ENCODE measurements around the gene FARS2. TPM values are rescaled to one million over a fixed set of nuclear protein-coding genes. Genes with fewer than 3 reads are reported as not detected.

FARS2 gene
- total and polyA plus RNA-seq, 9 of the 15 experiments (the other 6 are each of a cell fraction or from before 2014, with no cell fraction given) = 16.5 to 62.2 (median 27.0) TPM

DNA sequence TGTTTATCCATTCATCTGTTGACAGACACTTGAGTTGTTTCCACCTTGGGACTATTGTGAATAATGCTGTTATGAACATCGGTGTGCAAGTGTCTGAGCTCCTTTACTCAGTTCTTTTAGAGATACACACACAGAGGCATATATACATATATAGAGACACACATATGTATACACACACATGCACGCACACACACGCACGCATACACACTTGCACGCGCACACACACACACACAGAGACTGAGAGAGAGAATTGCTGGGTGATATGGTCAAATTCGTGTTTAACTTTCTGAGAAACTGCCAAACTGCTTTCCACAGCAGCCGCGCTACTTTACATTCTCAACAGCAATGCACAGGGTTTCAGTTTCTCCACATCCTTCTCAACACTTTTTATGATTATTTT lies 273.3 kb downstream of the FARS2 start:
- no peaks in the 10 kb centered on the region for H3K9me3 ChIP-seq (replicated peaks; ENCODE audit: control insufficient read depth, insufficient read depth, low read depth, low read length)
- H3K27me3 ChIP-seq (ENCODE audit: control insufficient read depth in 2 of 2, insufficient read depth in 2 of 2, low read length in 2 of 2) = no peaks in the 10 kb centered on the region
- H3K4me2 ChIP-seq (ENCODE audit: insufficient read depth, low read length) = no peak overlapping the region
- in situ Hi-C loops (cut with MboI) = no loop called here
- intact Hi-C loops (cut with micrococcal nuclease) = no loop called here
- ChIA-PET POLR2A (no interaction called here), CTCF (ENCODE audit: low intra/inter-chr PET ratio) (no interaction called here)
- TF ChIP-seq CBX1 (IDR thresholded peaks at IDR 0.05; ENCODE audit: low read depth) (no peak), ZNF212 (CRISPR knock-in tag; IDR thresholded peaks at IDR 0.05) (no peak), MEF2D (tag; conservative IDR thresholded peaks at IDR 0.05; ENCODE audit: low read depth) (no peak), SMAD2 (IDR thresholded peaks at IDR 0.05; ENCODE audit: low read depth, low read length) (no peak), CSDE1 (IDR thresholded peaks at IDR 0.05) (no peak), ZFP1 (CRISPR knock-in tag; IDR thresholded peaks at IDR 0.05) (no peak), IFI16 (CRISPR knock-in tag; IDR thresholded peaks at IDR 0.05) (no peak), NR2C2 (CRISPR knock-in tag; IDR thresholded peaks at IDR 0.05) (no peak), NR2C2 (tag; IDR thresholded peaks at IDR 0.05) (no peak), ZBTB17 (CRISPR knock-in tag; IDR thresholded peaks at IDR 0.05) (no peak), ZNF324 (CRISPR knock-in tag; IDR thresholded peaks at IDR 0.05) (no peak), GTF2A2 (tag; IDR thresholded peaks at IDR 0.05) (no peak), SIN3A (IDR thresholded peaks at IDR 0.05; ENCODE audit: borderline replicate concordance in 2 of 2, control insufficient read depth in 1 of 2, low read depth in 2 of 2, low read length in 2 of 2) (no peak), CBX5 (IDR thresholded peaks at IDR 0.05; ENCODE audit: borderline replicate concordance, low read depth) (no peak)
- TF ChIP-seq, protein P1, sequence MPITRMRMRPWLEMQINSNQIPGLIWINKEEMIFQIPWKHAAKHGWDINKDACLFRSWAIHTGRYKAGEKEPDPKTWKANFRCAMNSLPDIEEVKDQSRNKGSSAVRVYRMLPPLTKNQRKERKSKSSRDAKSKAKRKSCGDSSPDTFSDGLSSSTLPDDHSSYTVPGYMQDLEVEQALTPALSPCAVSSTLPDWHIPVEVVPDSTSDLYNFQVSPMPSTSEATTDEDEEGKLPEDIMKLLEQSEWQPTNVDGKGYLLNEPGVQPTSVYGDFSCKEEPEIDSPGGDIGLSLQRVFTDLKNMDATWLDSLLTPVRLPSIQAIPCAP (CRISPR knock-in tag; IDR thresholded peaks at IDR 0.05; ENCODE audit: borderline replicate concordance) = no peak
- TF ChIP-seq, protein P2, sequence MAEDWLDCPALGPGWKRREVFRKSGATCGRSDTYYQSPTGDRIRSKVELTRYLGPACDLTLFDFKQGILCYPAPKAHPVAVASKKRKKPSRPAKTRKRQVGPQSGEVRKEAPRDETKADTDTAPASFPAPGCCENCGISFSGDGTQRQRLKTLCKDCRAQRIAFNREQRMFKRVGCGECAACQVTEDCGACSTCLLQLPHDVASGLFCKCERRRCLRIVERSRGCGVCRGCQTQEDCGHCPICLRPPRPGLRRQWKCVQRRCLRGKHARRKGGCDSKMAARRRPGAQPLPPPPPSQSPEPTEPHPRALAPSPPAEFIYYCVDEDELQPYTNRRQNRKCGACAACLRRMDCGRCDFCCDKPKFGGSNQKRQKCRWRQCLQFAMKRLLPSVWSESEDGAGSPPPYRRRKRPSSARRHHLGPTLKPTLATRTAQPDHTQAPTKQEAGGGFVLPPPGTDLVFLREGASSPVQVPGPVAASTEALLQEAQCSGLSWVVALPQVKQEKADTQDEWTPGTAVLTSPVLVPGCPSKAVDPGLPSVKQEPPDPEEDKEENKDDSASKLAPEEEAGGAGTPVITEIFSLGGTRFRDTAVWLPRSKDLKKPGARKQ (CRISPR knock-in tag; IDR thresholded peaks at IDR 0.05) = no peak
- TF ChIP-seq, protein P3, sequence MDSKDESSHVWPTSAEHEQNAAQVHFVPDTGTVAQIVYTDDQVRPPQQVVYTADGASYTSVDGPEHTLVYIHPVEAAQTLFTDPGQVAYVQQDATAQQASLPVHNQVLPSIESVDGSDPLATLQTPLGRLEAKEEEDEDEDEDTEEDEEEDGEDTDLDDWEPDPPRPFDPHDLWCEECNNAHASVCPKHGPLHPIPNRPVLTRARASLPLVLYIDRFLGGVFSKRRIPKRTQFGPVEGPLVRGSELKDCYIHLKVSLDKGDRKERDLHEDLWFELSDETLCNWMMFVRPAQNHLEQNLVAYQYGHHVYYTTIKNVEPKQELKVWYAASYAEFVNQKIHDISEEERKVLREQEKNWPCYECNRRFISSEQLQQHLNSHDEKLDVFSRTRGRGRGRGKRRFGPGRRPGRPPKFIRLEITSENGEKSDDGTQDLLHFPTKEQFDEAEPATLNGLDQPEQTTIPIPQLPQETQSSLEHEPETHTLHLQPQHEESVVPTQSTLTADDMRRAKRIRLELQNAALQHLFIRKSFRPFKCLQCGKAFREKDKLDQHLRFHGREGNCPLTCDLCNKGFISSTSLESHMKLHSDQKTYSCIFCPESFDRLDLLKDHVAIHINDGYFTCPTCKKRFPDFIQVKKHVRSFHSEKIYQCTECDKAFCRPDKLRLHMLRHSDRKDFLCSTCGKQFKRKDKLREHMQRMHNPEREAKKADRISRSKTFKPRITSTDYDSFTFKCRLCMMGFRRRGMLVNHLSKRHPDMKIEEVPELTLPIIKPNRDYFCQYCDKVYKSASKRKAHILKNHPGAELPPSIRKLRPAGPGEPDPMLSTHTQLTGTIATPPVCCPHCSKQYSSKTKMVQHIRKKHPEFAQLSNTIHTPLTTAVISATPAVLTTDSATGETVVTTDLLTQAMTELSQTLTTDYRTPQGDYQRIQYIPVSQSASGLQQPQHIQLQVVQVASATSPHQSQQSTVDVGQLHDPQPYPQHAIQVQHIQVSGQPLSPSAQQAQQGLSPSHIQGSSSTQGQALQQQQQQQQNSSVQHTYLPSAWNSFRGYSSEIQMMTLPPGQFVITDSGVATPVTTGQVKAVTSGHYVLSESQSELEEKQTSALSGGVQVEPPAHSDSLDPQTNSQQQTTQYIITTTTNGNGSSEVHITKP (IDR thresholded peaks at IDR 0.05; ENCODE audit: partially characterized antibody) = no peak
- no peak overlapping the region for H2AFZ ChIP-seq (ENCODE audit: low read depth, low read length)
- no peaks in the 10 kb centered on the region for H3K4me1 ChIP-seq (replicated peaks in 1 of 2; ENCODE audit: control insufficient read depth in 2 of 2, insufficient read depth in 2 of 2, low read length in 2 of 2)
- BruUV-seq (replicated peaks) = no TSS peak
- no peak overlapping the region for H3K4me3 ChIP-seq
- no peaks in the 10 kb centered on the region for H4K20me1 ChIP-seq (replicated peaks; ENCODE audit: control insufficient read depth, insufficient read depth, low read length)
- FAIRE-seq (peak; percentile 6), ATAC-seq (no peak), DNase-seq (ENCODE audit: extremely low read depth in 1 of 4, low spot score in 3 of 4) (no peak)
- H3K36me3 ChIP-seq (ENCODE audit: control insufficient read depth, insufficient read depth, low read length) = no peaks in the 10 kb centered on the region
- H3K79me2 ChIP-seq (ENCODE audit: control insufficient read depth, insufficient read depth, low read length) = no peaks in the 10 kb centered on the region
- 76% methylated on average over 9 of the region's 9 CpGs for WGBS (ENCODE audit: insufficient coverage, low coverage, missing lambda C conversion rate)
- no peak overlapping the region for H3K9ac ChIP-seq (ENCODE audit: insufficient read depth in 1 of 2, low read depth in 2 of 2, low read length in 2 of 2)
- H3K9me1 ChIP-seq (ENCODE audit: control insufficient read depth, insufficient read depth, low read length) = no peaks in the 10 kb centered on the region
- no peak overlapping the region for H3K27ac ChIP-seq (ENCODE audit: extremely low read depth, low read depth, low read length)
